H1 (cell line): ENCODE measurements around the gene OR7G2.

ENCODE experiments used
- CTCF ChIP-seq, 3 experiments: IDR thresholded peaks; 1 replicate in 2 of 3; 2 replicates in 1 of 3; pipeline versions ENCODE4 v1.5.1 to v1.6.1; 2011; ENCODE audit warnings: low read length in 3 of 3, mild to moderate bottlenecking in 3 of 3, inconsistent platforms in 2 of 3, low read depth in 1 of 3, moderate library complexity in 1 of 3; ENCODE audit not compliant: insufficient read depth in 1 of 3; ENCODE audit errors: control extremely low read depth in 1 of 3
- MAFK ChIP-seq: IDR thresholded peaks from 2 replicates; pipeline ENCODE4 v1.6.1; 2012; ENCODE audit warnings: low read depth, mild to moderate bottlenecking, improper control_type of control experiment, low read length
- PHF8 ChIP-seq: fragments of 200-600 bp; sonication (generic); conservative IDR thresholded peaks from 2 replicates; pipeline ENCODE4 v1.7.1; 2012; ENCODE audit warnings: low read depth, mild to moderate bottlenecking, inconsistent platforms, low read length, moderate library complexity
- POLR2A ChIP-seq, 2 experiments: IDR thresholded peaks; 1 replicate in 1 of 2; 2 replicates in 1 of 2; pipeline ENCODE4 v1.6.1; 2011; ENCODE audit warnings: low read depth in 2 of 2, low read length in 2 of 2, mild to moderate bottlenecking in 2 of 2; ENCODE audit errors: control extremely low read depth in 1 of 2

- TF ChIP-seq CTCF (IDR thresholded peaks at IDR 0.05; ENCODE audit: control extremely low read depth in 1 of 3, insufficient read depth in 1 of 3, low read depth in 1 of 3, low read length in 3 of 3) (no peak), POLR2A (IDR thresholded peaks at IDR 0.05; ENCODE audit: control extremely low read depth in 1 of 2, low read depth in 2 of 2, low read length in 2 of 2) (no peak), PHF8 (no peak), MAFK (no peak)
Measured at GRCh38 chr19:9075064-9075949, 32.0 kb downstream of the OR7G2 start.
